GM18858 (cell line): Measurements from ENCODE around the gene MTFMT.
"Not testable (repeated sequence)": the region's sequence is repeated elsewhere in the genome, so short reads cannot be mapped to it uniquely, and the experiment has no call there.

Experiments used
- ATAC-seq: cut with Tn5 transposase; IDR thresholded peaks from one replicate; pipeline ENCODE4 v1.9.1; 2021; ENCODE audit not compliant: unreplicated experiment

MTFMT gene

GRCh38 chr15:65028921-65029735 lies at the start of gene MTFMT:
Gene MTFMT (minus strand): TSS chr15:65029639. CDS start chr15:65029613, 26 bp downstream.
- peak; percentile 49 for ATAC-seq

- no peak for ATAC-seq
Observed at GRCh38 chr15:65077981-65078352, 48.5 kb upstream of the MTFMT start.

GRCh38 chr15:65077291-65077980 lies 48.0 kb upstream of the MTFMT start:
- ATAC-seq = no peak

GRCh38 chr15:65076486-65077290 lies 47.2 kb upstream of the MTFMT start, which contains the start of gene KBTBD13:
Gene KBTBD13 (plus strand): TSS chr15:65076746. CDS start chr15:65076816, 70 bp downstream.
- ATAC-seq = no peak

- not testable (repeated sequence) for ATAC-seq
Observed at GRCh38 chr15:65075607-65076395, 46.4 kb upstream of the MTFMT start.

GRCh38 chr15:65074946-65075345 lies 45.5 kb upstream of the MTFMT start:
- ATAC-seq = not testable (repeated sequence)

- no peak for ATAC-seq
Observed at GRCh38 chr15:65072617-65073016, 43.2 kb upstream of the MTFMT start.

GRCh38 chr15:65072027-65072426 lies 42.6 kb upstream of the MTFMT start:
- no peak for ATAC-seq

GRCh38 chr15:65071381-65071811 lies 42.0 kb upstream of the MTFMT start:
- no peak for ATAC-seq

- ATAC-seq = no peak
Observed at GRCh38 chr15:65069779-65070546, 40.5 kb upstream of the MTFMT start.

- ATAC-seq = no peak
Observed at GRCh38 chr15:65069179-65069578, 39.7 kb upstream of the MTFMT start.

- no peak for ATAC-seq
Observed at GRCh38 chr15:65068403-65068788, 39.0 kb upstream of the MTFMT start.

- no peak for ATAC-seq
Observed at GRCh38 chr15:65067645-65068402, 38.4 kb upstream of the MTFMT start, which contains the start of gene RASL12. Gene RASL12 (minus strand): TSS chr15:65067991. CDS start chr15:65067835, 156 bp downstream.

GRCh38 chr15:65067317-65067644 lies 37.8 kb upstream of the MTFMT start:
- ATAC-seq = no peak

- no peak for ATAC-seq
Observed at GRCh38 chr15:65066635-65067316, 37.3 kb upstream of the MTFMT start.

- no peak for ATAC-seq
Observed at GRCh38 chr15:65066001-65066634, 36.7 kb upstream of the MTFMT start.

- no peak for ATAC-seq
Observed at GRCh38 chr15:65062726-65063125, 33.3 kb upstream of the MTFMT start.

GRCh38 chr15:65062061-65062460 lies 32.6 kb upstream of the MTFMT start:
- no peak for ATAC-seq
